K562 (cell line): ENCODE results near the gene RARG. TPM values are rescaled to one million over a fixed set of nuclear protein-coding genes. Genes with fewer than 3 reads are reported as not detected.

ENCODE experiments used
- ATF7 ChIP-seq: fragments of 450-650 bp; IDR thresholded peaks from 2 replicates; pipeline ENCODE4 v1.7.1; 2014; ENCODE audit warnings: mild to moderate bottlenecking, moderate library complexity
- BCOR ChIP-seq: fragments of 450-650 bp; IDR thresholded peaks from 2 replicates; pipeline ENCODE4 v1.6.1; 2016
- GTF2A2 ChIP-seq: IDR thresholded peaks from 2 replicates; pipeline ENCODE4 v1.6.1; 2016; ENCODE audit warnings: mild to moderate bottlenecking, missing genetic modification characterization, missing compliant biosample characterization
- KAT8 ChIP-seq: fragments of 450-650 bp; IDR thresholded peaks from 2 replicates; pipeline ENCODE4 v1.6.1; 2016; ENCODE audit warnings: low read depth, mild to moderate bottlenecking
- MNT ChIP-seq, 2 experiments: fragments of 450-650 bp; conservative IDR thresholded peaks; 2 replicates each; pipeline ENCODE4 v1.6.1; 2017; ENCODE audit warnings: mild to moderate bottlenecking in 2 of 2, moderate library complexity in 2 of 2
- NR2C2 ChIP-seq, 2 experiments: fragments of 200-800 bp in 1 of 2; sonication (Bioruptor generic) in 1 of 2; sonication (generic) in 1 of 2; formaldehyde crosslinking in 1 of 2; IDR thresholded peaks; 2 replicates each; pipeline versions ENCODE4 v1.6.1 to v1.8.0; 2016 to 2022; ENCODE audit warnings: mild to moderate bottlenecking in 1 of 2, missing compliant biosample characterization in 1 of 2, missing genetic modification characterization in 1 of 2, missing genetic modification reagents in 1 of 2
- SMARCA4 ChIP-seq: fragments of 450-650 bp; IDR thresholded peaks from 2 replicates; pipeline ENCODE4 v1.6.1; 2016
- SP1 ChIP-seq: sonication (generic); formaldehyde crosslinking; IDR thresholded peaks from 2 replicates; pipeline ENCODE4 v1.8.1; 2022; ENCODE audit warnings: mild to moderate bottlenecking, missing genetic modification reagents
- TEAD2 ChIP-seq: fragments of 450-650 bp; IDR thresholded peaks from 2 replicates; pipeline ENCODE4 v1.6.1; 2016; ENCODE audit warnings: missing genetic modification characterization, control low read depth, missing compliant biosample characterization
- TEAD4 ChIP-seq, 2 experiments: sonication (generic) in 1 of 2; formaldehyde crosslinking in 1 of 2; IDR thresholded peaks; 2 replicates each; pipeline versions ENCODE4 v1.6.1 to v1.8.0; 2012 to 2022; ENCODE audit warnings: borderline replicate concordance in 1 of 2, inconsistent platforms in 1 of 2, low read length in 1 of 2, mild to moderate bottlenecking in 1 of 2, missing genetic modification reagents in 1 of 2
- TFAP4 ChIP-seq: sonication (generic); formaldehyde crosslinking; IDR thresholded peaks from 2 replicates; pipeline ENCODE4 v1.8.0; 2022; ENCODE audit warnings: missing genetic modification reagents, mild to moderate bottlenecking, moderate library complexity, borderline replicate concordance
- YBX1 ChIP-seq: fragments of 450-650 bp; IDR thresholded peaks from 2 replicates; pipeline ENCODE4 v1.7.1; 2016; ENCODE audit warnings: mild to moderate bottlenecking
- ZC3H8 ChIP-seq: fragments of 450-650 bp; IDR thresholded peaks from 2 replicates; pipeline ENCODE4 v1.6.1; 2017
- ZNF12 ChIP-seq: sonication (generic); formaldehyde crosslinking; IDR thresholded peaks from 2 replicates; pipeline ENCODE4 v1.4.0; 2020; ENCODE audit warnings: mild to moderate bottlenecking, missing genetic modification reagents
- ZNF589 ChIP-seq: fragments of 200-800 bp; sonication (Bioruptor generic); IDR thresholded peaks from 2 replicates; pipeline ENCODE4 v1.6.1; 2016; ENCODE audit warnings: low read depth, missing genetic modification characterization, missing compliant biosample characterization
- ZNF644 ChIP-seq: fragments of 200-800 bp; sonication (Bioruptor generic); IDR thresholded peaks from 2 replicates; pipeline ENCODE4 v1.6.1; 2016; ENCODE audit warnings: low read depth, missing genetic modification characterization, missing compliant biosample characterization
- polyA plus RNA-seq, 8 experiments: library from polyadenylated mRNA; depleted of rRNA in 4 of 8; stranded (reverse) in 5 of 8; unstranded in 3 of 8; fragments of >200 nt; fragmentation: Nextera tagmentation in 2 of 8; fragmentation: Illumina TruSeq in 1 of 8; extraction: Ambion mirVana in 2 of 8; extraction: Trizol in 1 of 8; gene quantifications; 2 replicates each; pipeline versions ENCODE4 v1.2.1 to v1.2.3, GENCODE V29; 2011 to 2014; ENCODE audit warnings: inconsistent platforms in 1 of 8, missing spikeins in 1 of 8
- total RNA-seq, 7 experiments: library from RNA; depleted of rRNA in 6 of 7; stranded (reverse); fragments of >200 nt in 6 of 7; fragmentation: Illumina TruSeq in 2 of 7; extraction: Trizol in 2 of 7; gene quantifications; 2 replicates each; pipeline versions ENCODE4 v1.2.1 to v1.2.3, GENCODE V29; 2011 to 2021; ENCODE audit warnings: low replicate concordance in 1 of 7
- TF ChIP-seq, protein P1 (sequence below): fragments of 250-450 bp; sonication (Bioruptor Pico); IDR thresholded peaks from 2 replicates; pipeline ENCODE4 v1.5.0; 2020; ENCODE audit warnings: mild to moderate bottlenecking, borderline replicate concordance
- TF ChIP-seq, protein P2 (sequence below): fragments of 450-650 bp; formaldehyde crosslinking; IDR thresholded peaks from 2 replicates; pipeline ENCODE4 v1.4.0; 2022; ENCODE audit warnings: missing genetic modification characterization
- TF ChIP-seq, protein P3 (sequence below), 2 experiments: IDR thresholded peaks; 2 replicates each; pipeline ENCODE4 v1.6.1; 2012; ENCODE audit warnings: improper control_type of control experiment in 2 of 2, low read depth in 2 of 2, low read length in 2 of 2, borderline replicate concordance in 1 of 2

RARG gene
- total and polyA plus RNA-seq, 9 of the 15 experiments (the other 6 are each of a cell fraction or from before 2014, with no cell fraction given) = 0.18 to 7.6 (median 3.8) TPM

GRCh38 chr12:53220694-53221202 lies 11.3 kb downstream of the RARG start (continued):
- peak; percentile 36; the same call in 1 of the 2 replicates for TF ChIP-seq TFAP4 (CRISPR knock-in tag)
- peak; percentile 45; the same call in 1 of the 2 replicates for TF ChIP-seq TEAD2 (tag)
- no peak for TF ChIP-seq YBX1
- TF ChIP-seq TEAD4 (IDR thresholded peaks at IDR 0.05; ENCODE audit: low read length) = peak; percentile 41; the same call in 1 of the 2 replicates
- TF ChIP-seq TEAD4 (CRISPR knock-in tag; IDR thresholded peaks at IDR 0.05; ENCODE audit: borderline replicate concordance) = no peak
- TF ChIP-seq SMARCA4 = 0 out of 2 replicates have a peak, but pooled peaks have one; percentile 12
- 0 out of 2 replicates have a peak, but pooled peaks have one; percentile 29 for TF ChIP-seq BCOR
- TF ChIP-seq ZNF589 = no peak
- no peak for TF ChIP-seq KAT8
- TF ChIP-seq ATF7 = peak; percentile 39; the same call in 1 of the 2 replicates
- TF ChIP-seq, protein P1, sequence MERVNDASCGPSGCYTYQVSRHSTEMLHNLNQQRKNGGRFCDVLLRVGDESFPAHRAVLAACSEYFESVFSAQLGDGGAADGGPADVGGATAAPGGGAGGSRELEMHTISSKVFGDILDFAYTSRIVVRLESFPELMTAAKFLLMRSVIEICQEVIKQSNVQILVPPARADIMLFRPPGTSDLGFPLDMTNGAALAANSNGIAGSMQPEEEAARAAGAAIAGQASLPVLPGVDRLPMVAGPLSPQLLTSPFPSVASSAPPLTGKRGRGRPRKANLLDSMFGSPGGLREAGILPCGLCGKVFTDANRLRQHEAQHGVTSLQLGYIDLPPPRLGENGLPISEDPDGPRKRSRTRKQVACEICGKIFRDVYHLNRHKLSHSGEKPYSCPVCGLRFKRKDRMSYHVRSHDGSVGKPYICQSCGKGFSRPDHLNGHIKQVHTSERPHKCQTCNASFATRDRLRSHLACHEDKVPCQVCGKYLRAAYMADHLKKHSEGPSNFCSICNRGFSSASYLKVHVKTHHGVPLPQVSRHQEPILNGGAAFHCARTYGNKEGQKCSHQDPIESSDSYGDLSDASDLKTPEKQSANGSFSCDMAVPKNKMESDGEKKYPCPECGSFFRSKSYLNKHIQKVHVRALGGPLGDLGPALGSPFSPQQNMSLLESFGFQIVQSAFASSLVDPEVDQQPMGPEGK = no peak
- TF ChIP-seq ZNF12 = peak; percentile 31; the same call in 1 of the 2 replicates
- no peak for TF ChIP-seq NR2C2 (CRISPR knock-in tag; IDR thresholded peaks at IDR 0.05)
- TF ChIP-seq NR2C2 (tag; IDR thresholded peaks at IDR 0.05) = peak; percentile 74
- TF ChIP-seq, protein P2, sequence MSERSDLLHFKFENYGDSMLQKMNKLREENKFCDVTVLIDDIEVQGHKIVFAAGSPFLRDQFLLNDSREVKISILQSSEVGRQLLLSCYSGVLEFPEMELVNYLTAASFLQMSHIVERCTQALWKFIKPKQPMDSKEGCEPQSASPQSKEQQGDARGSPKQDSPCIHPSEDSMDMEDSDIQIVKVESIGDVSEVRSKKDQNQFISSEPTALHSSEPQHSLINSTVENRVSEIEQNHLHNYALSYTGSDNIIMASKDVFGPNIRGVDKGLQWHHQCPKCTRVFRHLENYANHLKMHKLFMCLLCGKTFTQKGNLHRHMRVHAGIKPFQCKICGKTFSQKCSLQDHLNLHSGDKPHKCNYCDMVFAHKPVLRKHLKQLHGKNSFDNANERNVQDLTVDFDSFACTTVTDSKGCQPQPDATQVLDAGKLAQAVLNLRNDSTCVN (CRISPR knock-in tag) = no peak
- TF ChIP-seq, protein P3, sequence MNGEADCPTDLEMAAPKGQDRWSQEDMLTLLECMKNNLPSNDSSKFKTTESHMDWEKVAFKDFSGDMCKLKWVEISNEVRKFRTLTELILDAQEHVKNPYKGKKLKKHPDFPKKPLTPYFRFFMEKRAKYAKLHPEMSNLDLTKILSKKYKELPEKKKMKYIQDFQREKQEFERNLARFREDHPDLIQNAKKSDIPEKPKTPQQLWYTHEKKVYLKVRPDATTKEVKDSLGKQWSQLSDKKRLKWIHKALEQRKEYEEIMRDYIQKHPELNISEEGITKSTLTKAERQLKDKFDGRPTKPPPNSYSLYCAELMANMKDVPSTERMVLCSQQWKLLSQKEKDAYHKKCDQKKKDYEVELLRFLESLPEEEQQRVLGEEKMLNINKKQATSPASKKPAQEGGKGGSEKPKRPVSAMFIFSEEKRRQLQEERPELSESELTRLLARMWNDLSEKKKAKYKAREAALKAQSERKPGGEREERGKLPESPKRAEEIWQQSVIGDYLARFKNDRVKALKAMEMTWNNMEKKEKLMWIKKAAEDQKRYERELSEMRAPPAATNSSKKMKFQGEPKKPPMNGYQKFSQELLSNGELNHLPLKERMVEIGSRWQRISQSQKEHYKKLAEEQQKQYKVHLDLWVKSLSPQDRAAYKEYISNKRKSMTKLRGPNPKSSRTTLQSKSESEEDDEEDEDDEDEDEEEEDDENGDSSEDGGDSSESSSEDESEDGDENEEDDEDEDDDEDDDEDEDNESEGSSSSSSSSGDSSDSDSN (IDR thresholded peaks at IDR 0.05; ENCODE audit: borderline replicate concordance in 1 of 2, low read depth in 2 of 2, low read length in 2 of 2) = 0 out of 4 replicates have a peak, but pooled peaks of 1 of the 2 experiments have one; percentile 47
- TF ChIP-seq MNT (conservative IDR thresholded peaks at IDR 0.05) = peak in 1 of 2 experiments; percentile 36; a peak in 2 of 4 replicates
- peak; percentile 80 for TF ChIP-seq SP1 (CRISPR knock-in tag)
- no peak for TF ChIP-seq ZNF644 (tag)
- TF ChIP-seq GTF2A2 (tag) = no peak
- no peak for TF ChIP-seq ZC3H8
